HepG2 (cell line): ENCODE measurements around the gene KLC4. TPM values are rescaled to one million over a fixed set of nuclear protein-coding genes. Genes with fewer than 3 reads are reported as not detected.

Experiments used
- ATRX ChIP-seq: sonication (generic); formaldehyde crosslinking; IDR thresholded peaks from 2 replicates; pipeline ENCODE4 v1.4.0; 2020; ENCODE audit warnings: missing genetic modification reagents, borderline replicate concordance
- BCL6 ChIP-seq: IDR thresholded peaks from 2 replicates; pipeline ENCODE4 v1.6.1; 2016; ENCODE audit warnings: missing genetic modification reagents, missing compliant biosample characterization
- FOXP1 ChIP-seq, 2 experiments: fragments of 450-650 bp in 1 of 2; IDR thresholded peaks; 2 replicates each; pipeline ENCODE4 v1.6.1; 2017 to 2018; ENCODE audit warnings: antibody characterized with exemption in 1 of 2
- KLF16 ChIP-seq, 2 experiments: sonication (generic) in 1 of 2; formaldehyde crosslinking in 1 of 2; IDR thresholded peaks; 2 replicates each; pipeline versions ENCODE4 v1.6.1 to v1.8.0; 2016 to 2023; ENCODE audit warnings: missing genetic modification reagents in 2 of 2, missing compliant biosample characterization in 1 of 2
- PAF1 ChIP-seq: IDR thresholded peaks from 2 replicates; pipeline ENCODE4 v1.6.1; 2016; ENCODE audit warnings: missing genetic modification reagents, missing compliant biosample characterization
- RORA ChIP-seq: sonication (generic); formaldehyde crosslinking; IDR thresholded peaks from 2 replicates; pipeline ENCODE4 v1.5.0; 2020; ENCODE audit warnings: mild to moderate bottlenecking, missing genetic modification reagents, moderate library complexity
- SP140L ChIP-seq: sonication (generic); formaldehyde crosslinking; IDR thresholded peaks from 2 replicates; pipeline ENCODE4 v1.4.0; 2020; ENCODE audit warnings: missing genetic modification reagents, borderline replicate concordance
- STAG1 ChIP-seq: sonication (generic); formaldehyde crosslinking; IDR thresholded peaks from 2 replicates; pipeline ENCODE4 v1.4.0; 2020; ENCODE audit warnings: missing genetic modification reagents
- TBX3 ChIP-seq: fragments of 450-650 bp; IDR thresholded peaks from 2 replicates; pipeline ENCODE4 v1.6.1; 2017; ENCODE audit warnings: antibody characterized with exemption, mild to moderate bottlenecking, inconsistent platforms, borderline replicate concordance
- ZNF333 ChIP-seq: sonication (generic); formaldehyde crosslinking; IDR thresholded peaks from 2 replicates; pipeline ENCODE4 v1.4.0; 2020; ENCODE audit warnings: mild to moderate bottlenecking, missing genetic modification reagents, borderline replicate concordance
- polyA plus RNA-seq, 8 experiments: library from polyadenylated mRNA; depleted of rRNA in 3 of 8; stranded (reverse) in 7 of 8; unstranded in 1 of 8; fragments of >200 nt; fragmentation: Illumina TruSeq in 4 of 8; extraction: Trizol in 4 of 8; gene quantifications; 2 replicates each; pipeline versions ENCODE4 v1.2.1 to v1.2.3, GENCODE V29; 2011 to 2016; ENCODE audit warnings: low read depth in 4 of 8, missing spikeins in 1 of 8, mixed read lengths in 1 of 8; ENCODE audit not compliant: insufficient read depth in 1 of 8
- total RNA-seq, 5 experiments: library from RNA; depleted of rRNA; stranded (reverse); fragments of >200 nt; fragmentation: Illumina TruSeq; extraction: Trizol; gene quantifications; 2 replicates each; pipeline ENCODE4 v1.2.3, GENCODE V29; 2016; ENCODE audit warnings: low read depth in 1 of 5
- TF ChIP-seq, protein P1 (sequence below): sonication (generic); formaldehyde crosslinking; IDR thresholded peaks from 2 replicates; pipeline ENCODE4 v1.8.0; 2022; ENCODE audit warnings: missing genetic modification reagents, mild to moderate bottlenecking, inconsistent platforms, borderline replicate concordance
- TF ChIP-seq, protein P2 (sequence below): sonication (generic); formaldehyde crosslinking; IDR thresholded peaks from 2 replicates; pipeline ENCODE4 v1.8.0; 2022; ENCODE audit warnings: missing genetic modification reagents, mild to moderate bottlenecking, moderate library complexity, borderline replicate concordance
- TF ChIP-seq, protein P3 (sequence below): sonication (generic); formaldehyde crosslinking; IDR thresholded peaks from 2 replicates; pipeline ENCODE4 v1.9.0; 2021; ENCODE audit warnings: missing genetic modification reagents, mild to moderate bottlenecking, borderline replicate concordance
- TF ChIP-seq, protein P4 (sequence below): sonication (generic); formaldehyde crosslinking; IDR thresholded peaks from 2 replicates; pipeline ENCODE4 v1.8.1; 2023; ENCODE audit warnings: missing genetic modification reagents, inconsistent platforms, borderline replicate concordance
- TF ChIP-seq, protein P5 (sequence below), 2 experiments: sonication (generic) in 1 of 2; formaldehyde crosslinking in 1 of 2; IDR thresholded peaks; 2 replicates each; pipeline versions ENCODE4 v1.5.1 to v1.6.1; 2011 to 2020; ENCODE audit warnings: borderline replicate concordance in 1 of 2, low read depth in 1 of 2, low read length in 1 of 2, mild to moderate bottlenecking in 1 of 2, missing genetic modification reagents in 1 of 2, moderate library complexity in 1 of 2
- TF ChIP-seq, protein P6 (sequence below): sonication (generic); formaldehyde crosslinking; IDR thresholded peaks from 2 replicates; pipeline ENCODE4 v1.4.0; 2020; ENCODE audit warnings: mild to moderate bottlenecking, missing genetic modification reagents

The KLC4 gene
- total and polyA plus RNA-seq, 2 of the 13 experiments (the other 11 are each of a cell fraction or from before 2014, with no cell fraction given) = 45.4 to 70.4 TPM

DNA sequence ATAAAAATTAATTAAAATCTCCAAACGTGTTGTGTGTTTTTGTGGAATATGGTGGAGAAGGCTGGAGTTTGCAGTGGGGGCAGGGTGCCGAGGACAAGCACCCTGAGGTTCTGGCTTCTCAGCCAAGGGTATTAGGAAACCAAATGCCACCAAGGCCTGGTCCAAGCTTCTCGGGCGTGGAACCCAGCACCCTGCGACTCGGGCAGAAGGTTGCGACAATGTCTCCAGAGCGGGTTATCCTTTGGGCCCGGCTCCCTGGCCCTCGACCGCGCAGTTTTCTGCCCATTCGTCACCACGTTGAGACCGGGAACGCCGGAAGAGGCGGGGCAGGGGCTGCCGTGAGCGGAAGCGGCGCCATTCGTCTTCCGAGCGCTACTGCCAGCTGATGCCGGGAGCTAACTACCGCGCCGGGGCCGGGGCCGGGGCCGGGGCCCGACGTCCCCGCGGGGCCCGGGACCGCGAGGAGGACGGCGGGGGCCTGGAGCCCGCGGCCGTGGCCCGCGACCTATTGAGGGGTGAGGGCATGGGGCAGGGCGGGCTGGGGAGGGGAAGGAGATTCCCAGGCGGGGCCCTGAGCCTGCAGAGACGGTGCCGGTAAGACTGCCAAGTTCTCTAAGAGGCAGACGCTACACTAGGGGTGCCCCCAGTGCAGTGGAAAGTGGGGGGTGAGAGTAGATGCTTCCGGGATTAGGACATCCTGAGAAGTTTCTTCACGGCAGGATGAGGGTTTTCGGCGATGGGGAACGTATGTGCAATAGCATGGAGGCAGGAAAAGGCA, 38.0 kb upstream of the KLC4 start, which contains the start of gene RRP36 (continued):
- no peak for TF ChIP-seq ATRX (CRISPR knock-in tag)
- peak; percentile 86 for TF ChIP-seq ZNF333 (CRISPR knock-in tag)
- TF ChIP-seq BCL6 (CRISPR knock-in tag) = no peak
- TF ChIP-seq, protein P1, sequence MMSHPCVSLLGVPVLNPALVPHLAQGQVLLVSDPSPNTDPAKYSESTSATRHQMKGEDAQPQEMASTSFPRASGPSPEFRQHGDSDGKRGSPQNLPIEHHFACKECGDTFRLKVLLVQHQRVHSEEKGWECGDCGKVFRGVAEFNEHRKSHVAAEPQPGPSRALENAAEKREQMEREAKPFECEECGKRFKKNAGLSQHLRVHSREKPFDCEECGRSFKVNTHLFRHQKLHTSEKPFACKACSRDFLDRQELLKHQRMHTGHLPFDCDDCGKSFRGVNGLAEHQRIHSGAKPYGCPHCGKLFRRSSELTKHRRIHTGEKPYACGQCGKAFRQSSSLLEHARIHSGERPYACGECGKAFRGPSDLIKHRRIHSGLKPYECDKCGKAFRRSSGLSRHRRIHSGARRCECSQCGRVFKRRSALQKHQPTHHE (CRISPR knock-in tag) = peak; percentile 52; the same call in 1 of the 2 replicates
- peak in 1 of 2 experiments; percentile 76; a peak in 1 of 4 replicates for TF ChIP-seq KLF16 (CRISPR knock-in tag; IDR thresholded peaks at IDR 0.05)
- TF ChIP-seq, protein P2, sequence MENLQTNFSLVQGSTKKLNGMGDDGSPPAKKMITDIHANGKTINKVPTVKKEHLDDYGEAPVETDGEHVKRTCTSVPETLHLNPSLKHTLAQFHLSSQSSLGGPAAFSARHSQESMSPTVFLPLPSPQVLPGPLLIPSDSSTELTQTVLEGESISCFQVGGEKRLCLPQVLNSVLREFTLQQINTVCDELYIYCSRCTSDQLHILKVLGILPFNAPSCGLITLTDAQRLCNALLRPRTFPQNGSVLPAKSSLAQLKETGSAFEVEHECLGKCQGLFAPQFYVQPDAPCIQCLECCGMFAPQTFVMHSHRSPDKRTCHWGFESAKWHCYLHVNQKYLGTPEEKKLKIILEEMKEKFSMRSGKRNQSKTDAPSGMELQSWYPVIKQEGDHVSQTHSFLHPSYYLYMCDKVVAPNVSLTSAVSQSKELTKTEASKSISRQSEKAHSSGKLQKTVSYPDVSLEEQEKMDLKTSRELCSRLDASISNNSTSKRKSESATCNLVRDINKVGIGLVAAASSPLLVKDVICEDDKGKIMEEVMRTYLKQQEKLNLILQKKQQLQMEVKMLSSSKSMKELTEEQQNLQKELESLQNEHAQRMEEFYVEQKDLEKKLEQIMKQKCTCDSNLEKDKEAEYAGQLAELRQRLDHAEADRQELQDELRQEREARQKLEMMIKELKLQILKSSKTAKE = no peak
- TF ChIP-seq FOXP1 (IDR thresholded peaks at IDR 0.05) = no peak
- no peak for TF ChIP-seq FOXP1 (CRISPR knock-in tag; IDR thresholded peaks at IDR 0.05)
- TF ChIP-seq, protein P3, sequence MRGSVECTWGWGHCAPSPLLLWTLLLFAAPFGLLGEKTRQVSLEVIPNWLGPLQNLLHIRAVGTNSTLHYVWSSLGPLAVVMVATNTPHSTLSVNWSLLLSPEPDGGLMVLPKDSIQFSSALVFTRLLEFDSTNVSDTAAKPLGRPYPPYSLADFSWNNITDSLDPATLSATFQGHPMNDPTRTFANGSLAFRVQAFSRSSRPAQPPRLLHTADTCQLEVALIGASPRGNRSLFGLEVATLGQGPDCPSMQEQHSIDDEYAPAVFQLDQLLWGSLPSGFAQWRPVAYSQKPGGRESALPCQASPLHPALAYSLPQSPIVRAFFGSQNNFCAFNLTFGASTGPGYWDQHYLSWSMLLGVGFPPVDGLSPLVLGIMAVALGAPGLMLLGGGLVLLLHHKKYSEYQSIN (CRISPR knock-in tag) = no peak
- TF ChIP-seq SP140L (CRISPR knock-in tag) = no peak
- no peak for TF ChIP-seq RORA (CRISPR knock-in tag)
- TF ChIP-seq, protein P4, sequence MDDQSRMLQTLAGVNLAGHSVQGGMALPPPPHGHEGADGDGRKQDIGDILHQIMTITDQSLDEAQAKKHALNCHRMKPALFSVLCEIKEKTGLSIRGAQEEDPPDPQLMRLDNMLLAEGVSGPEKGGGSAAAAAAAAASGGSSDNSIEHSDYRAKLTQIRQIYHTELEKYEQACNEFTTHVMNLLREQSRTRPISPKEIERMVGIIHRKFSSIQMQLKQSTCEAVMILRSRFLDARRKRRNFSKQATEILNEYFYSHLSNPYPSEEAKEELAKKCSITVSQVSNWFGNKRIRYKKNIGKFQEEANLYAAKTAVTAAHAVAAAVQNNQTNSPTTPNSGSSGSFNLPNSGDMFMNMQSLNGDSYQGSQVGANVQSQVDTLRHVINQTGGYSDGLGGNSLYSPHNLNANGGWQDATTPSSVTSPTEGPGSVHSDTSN (CRISPR knock-in tag) = no peak
- no peak; the same call in 1 of the 2 replicates for TF ChIP-seq PAF1 (CRISPR knock-in tag)
- 0 out of 2 replicates have a peak, but pooled peaks have one; percentile 3 for TF ChIP-seq STAG1 (CRISPR knock-in tag)
- TF ChIP-seq, protein P5, sequence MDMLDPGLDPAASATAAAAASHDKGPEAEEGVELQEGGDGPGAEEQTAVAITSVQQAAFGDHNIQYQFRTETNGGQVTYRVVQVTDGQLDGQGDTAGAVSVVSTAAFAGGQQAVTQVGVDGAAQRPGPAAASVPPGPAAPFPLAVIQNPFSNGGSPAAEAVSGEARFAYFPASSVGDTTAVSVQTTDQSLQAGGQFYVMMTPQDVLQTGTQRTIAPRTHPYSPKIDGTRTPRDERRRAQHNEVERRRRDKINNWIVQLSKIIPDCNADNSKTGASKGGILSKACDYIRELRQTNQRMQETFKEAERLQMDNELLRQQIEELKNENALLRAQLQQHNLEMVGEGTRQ (IDR thresholded peaks at IDR 0.05; ENCODE audit: low read depth, low read length) = no peak
- TF ChIP-seq, protein P5 (CRISPR knock-in tag; IDR thresholded peaks at IDR 0.05; ENCODE audit: borderline replicate concordance) = no peak
- TF ChIP-seq, protein P6, sequence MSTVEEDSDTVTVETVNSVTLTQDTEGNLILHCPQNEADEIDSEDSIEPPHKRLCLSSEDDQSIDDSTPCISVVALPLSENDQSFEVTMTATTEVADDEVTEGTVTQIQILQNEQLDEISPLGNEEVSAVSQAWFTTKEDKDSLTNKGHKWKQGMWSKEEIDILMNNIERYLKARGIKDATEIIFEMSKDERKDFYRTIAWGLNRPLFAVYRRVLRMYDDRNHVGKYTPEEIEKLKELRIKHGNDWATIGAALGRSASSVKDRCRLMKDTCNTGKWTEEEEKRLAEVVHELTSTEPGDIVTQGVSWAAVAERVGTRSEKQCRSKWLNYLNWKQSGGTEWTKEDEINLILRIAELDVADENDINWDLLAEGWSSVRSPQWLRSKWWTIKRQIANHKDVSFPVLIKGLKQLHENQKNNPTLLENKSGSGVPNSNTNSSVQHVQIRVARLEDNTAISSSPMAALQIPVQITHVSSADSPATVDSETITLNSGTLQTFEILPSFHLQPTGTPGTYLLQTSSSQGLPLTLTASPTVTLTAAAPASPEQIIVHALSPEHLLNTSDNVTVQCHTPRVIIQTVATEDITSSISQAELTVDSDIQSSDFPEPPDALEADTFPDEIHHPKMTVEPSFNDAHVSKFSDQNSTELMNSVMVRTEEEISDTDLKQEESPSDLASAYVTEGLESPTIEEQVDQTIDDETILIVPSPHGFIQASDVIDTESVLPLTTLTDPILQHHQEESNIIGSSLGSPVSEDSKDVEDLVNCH (CRISPR knock-in tag) = 0 out of 2 replicates have a peak, but pooled peaks have one; percentile 52
- TF ChIP-seq TBX3 = no peak
